ENCODE results near the gene UTF1.
"Not testable (repeated sequence)": the region's sequence is repeated elsewhere in the genome, so short reads cannot be mapped to it uniquely, and the experiment has no call there.

The UTF1 gene

DNA sequence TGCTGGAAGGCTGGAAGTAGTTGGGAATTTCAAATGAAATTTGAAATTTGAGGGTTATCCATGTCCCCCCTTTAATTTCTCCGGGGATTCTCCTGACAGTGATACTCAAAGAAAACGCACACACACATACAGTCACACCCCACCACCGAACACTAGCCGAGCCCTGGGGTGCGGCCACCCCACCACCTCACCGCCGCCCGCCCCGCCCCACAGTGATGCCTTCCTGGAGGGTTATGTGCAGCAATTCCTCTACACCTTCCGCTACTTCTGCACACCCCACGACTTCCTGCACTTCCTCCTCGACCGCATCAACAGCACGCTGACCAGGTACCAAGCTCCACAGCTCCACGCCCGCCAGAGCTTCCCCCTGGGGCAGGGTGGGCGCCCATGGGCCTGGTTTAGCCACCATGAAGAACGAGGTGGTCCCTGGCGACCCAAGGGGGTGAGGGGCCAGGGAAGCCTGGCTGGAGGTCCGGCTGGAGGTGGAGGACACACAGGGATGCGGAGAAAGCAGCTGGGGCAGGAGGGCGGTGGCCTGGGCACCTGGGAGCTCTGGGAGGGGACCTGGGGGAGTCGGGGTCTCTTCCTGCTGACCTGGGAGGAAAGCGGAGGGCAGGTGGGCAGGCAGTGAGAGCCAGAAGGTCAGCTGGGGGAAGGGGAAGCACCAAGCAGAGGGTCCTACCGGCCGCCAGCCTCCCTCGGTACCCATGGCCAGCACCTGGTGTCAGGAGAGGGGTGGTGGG, 19.4 kb upstream of the UTF1 start:
- no peak for DNase-seq

DNA sequence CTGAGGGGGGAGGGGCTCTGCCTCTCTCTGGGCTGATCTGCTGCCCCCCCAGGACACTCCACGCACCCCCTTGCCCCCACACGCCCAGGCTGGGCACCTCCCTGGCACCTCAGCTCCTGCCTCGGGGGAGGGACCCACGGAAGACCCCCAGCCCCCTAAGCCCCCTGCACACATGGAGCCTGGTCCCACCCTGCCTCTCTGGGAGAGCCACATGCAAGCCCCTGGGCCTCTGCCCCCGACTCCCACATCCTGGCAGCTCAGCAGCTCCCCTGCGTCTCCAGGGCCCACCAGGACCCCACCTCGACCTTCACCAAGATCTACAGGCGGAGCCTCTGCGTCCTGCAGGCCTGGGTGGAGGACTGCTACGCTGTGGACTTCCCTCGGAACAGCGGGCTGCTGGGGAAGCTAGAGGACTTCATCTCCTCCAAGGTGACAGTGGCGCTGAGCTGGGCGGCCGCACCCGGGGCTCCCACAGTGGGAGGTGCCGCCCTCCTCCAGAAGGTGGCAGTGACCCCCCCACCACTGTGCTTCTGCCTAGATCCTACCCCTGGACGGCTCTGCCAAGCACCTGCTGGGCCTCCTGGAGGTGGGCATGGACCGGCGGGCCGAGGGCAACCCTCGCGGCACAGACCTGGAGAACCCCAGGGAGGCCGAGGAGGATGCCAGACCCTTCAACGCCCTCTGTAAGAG, 18.7 kb upstream of the UTF1 start:
- DNase-seq: no peak

DNA sequence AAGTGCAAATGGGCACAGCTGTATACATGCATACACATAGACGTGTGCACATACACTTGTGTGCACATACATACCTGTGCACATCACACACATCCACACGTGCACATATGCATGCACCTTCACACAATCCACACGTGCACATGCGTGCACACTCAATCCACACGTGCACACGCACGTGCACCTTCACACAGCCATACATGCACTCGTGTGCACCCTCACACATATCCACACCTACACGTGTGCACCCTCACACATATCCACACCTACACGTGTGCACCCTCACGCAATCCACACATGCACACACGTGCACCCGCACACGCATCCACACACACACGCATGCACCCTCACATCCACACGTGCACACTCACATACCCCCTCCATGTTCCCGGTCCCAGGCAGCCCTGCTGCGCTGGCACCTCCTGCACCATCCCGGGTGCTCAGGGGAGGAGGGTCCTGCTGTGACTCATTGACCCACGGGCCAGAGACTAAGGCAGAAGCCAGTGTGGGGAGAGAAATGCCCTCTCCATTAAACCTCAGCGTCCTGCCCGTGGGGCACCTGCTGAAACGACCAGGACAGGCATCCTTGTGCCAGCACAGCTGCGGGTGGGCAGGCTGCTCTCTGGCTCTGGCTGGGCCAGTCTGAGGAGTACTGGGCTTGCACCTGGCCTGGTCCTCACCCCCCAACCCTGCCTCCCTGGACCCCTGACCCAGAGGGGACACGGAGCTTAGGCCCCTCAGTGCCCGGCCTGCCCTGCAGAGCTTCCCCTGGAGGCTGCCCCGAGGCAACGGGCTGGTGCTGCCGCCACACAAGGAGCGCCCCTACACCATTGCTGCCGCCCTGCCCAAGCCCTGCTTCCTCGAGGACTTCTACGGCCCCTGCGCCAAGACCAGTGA, 17.8 kb upstream of the UTF1 start:
- no peak for DNase-seq

DNA sequence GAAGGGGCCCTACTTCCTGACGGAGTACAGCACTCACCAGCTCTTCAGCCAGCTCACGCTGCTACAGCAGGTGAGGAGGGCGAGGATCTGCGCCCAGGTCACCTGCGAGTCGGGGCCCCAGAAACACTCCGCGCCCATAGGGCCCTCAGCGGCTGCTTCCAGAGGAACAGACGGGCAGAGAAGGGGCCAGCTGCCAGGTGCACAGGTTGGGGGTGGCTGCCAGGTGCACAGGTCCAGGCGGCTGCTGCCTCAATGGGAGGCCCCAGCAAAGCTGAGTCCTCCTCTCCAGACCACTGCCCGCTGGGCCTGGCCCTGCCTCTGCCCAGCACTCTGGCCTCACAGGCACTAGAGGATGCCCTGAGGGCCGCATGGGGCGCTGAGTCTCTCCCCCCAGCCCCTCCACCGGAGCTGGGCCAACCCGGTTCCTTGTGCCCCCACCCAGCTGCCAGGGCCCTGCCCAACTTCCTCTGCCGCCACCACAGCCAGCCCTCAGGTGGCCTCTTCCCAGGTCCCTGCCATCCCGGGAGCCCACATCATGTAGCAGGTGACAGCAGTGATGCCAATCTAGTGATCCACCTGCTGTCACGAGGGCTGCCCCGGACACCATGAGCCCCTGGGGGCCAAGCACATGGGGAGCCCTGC, 17.0 kb upstream of the UTF1 start:
- no peak for DNase-seq

DNA sequence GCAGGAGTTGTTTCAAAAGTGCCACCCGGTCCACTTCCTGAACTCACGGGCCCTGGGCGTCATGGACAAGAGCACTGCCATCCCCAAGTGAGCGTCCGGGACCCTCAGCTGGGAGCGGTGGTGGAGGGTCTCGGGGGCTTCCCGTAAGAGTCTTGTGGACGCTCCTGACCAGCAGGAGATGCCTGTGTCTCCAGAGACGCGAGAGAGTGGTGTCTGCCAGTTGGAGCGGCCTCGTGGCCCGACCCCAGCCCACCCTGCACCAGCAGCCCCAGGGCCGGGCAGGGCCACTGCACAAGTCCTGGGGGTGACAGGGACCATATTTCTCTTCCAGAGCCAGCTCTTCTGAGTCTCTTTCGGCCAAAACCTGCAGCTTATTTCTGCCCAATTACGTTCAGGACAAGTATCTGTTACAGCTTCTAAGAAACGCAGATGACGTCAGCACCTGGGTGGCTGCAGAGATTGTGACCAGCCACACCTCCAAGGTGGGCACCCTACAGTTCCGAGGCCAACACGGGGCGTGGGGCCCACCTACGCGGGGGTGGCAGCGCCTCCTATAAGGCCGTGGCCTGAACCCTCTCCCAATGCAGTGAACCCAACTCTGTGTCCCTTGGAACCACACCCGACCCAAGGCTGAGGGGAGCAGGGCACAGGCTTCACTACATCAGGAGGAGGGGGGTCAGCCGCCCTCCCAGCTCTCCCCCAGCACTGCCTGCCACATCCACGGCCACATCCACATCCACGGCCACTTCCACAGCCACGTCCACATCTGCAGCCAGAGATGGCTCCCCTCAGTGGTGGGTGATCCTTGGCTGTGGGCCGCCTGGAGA, 16.2 kb upstream of the UTF1 start:
- DNase-seq: no peak

DNA sequence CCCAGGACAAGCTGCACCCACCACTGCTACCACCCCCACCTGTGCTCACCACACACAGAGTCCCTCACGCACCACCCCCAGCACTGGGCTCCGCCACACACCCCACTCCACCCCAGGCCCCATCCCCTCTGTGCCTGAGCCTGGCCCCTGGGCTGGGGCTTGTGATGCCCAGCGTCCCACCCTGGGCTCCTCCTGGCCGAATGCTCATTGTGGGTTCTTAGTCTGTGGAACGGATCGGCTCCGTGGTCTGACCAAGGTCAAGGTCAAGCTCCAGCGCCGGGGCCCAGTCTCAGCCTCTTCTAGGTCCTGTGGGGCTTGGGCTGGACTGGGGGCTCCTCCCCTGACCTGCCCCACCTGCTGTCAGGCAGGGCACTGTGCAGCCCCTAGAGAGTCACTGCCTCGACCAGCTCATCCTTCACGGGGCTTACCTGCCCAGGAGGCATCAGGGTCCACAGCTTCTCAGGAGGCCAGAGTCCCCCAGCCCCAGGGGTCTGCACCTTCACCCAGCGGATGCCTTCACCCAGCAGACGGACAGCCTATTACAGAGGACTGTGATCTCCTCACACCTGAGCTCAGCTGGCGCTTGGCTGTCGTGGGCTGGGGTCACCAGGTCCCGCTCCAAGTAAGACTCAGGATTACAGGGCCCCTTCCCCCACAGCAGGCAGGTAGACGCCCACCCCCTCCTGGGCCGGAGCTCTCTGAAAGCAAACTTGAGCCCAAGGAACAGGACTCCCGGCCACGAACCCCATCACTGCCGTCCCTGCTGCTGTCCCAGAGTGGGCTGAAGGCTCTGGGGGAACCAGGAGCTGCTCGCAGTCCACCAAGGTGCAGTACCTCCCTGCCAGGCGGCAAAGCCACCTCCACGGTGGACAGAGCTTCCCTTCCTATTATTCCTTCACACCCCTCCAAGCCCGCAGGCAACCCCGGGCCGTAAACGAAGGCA, 15.3 kb upstream of the UTF1 start:
- no peak for DNase-seq

DNA sequence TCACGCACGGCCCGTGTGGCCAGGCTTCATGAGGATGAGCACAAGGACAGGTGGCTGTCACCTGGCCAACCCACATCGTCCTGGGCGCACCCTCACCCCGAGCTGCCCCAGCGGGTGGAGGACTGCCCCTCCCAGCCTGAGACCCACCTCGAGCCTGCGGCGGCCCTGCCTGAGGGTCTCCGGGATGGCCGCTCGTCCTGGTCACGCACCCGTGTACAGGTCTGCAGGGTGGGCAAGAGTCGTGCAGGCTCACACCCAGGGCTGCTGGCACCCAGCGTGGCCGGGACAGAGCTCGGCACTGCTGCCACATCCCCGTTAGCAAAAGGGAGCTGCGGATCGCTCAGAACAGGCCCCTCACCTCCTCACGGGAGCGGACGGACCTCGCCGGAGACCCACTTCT, 14.4 kb upstream of the UTF1 start:
- no peak for DNase-seq

DNA sequence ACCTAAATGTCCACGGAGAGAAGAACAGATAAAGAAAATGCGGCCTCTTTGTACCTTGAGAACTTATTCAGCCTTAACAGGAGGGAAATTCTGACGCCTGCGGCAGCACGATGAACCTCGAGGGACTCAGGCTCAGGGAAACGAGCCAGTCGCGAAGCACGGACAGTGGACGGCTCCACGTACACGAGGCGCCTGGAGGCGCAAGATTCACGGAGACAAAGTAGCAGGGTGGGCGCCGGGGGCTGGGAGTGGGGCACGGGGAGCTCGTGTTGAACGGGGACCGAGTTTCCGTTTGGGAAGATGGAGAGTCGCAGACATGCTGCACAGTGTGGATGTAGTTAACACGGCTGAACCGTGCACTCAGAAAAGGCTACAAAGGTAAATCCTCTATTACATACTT, 13.2 kb upstream of the UTF1 start:
- no peak for DNase-seq

DNA sequence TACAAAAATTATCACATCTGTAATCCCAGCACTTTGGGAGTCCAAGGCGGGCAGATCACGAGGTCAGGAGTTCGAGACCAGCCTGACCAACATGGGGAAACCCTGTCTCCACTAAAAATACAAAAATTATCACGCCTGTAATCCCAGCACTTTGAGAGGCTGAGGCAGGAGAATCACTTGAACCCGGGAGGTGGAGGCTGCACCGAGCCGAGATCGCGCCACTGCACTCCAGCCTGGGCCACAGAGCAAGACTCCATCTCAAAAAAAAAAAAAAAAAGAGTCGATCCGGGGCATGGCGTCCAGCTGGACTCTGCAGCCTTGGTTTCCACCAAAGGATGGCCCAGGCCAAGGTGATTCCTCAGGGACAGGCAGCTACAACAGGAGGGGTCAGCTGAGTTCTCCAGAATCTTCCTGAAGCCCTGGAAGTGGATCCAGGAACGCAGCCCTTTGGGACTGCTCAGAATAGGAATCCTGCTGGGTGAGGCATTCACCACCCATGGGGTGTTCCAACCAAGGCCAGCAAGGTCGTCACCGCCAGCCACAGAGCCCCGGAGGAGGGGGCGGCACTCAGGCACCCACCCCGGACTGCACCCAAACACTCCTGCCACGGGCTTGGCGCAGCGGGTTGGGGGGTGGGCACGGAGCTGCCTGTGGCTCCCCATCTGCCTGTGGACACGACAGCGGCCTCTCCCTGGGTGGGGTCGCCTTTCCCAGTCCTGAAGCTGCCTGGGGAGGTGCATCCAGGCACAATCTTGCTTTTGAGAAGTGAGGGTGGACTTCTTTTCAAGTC, 12.0 kb upstream of the UTF1 start:
- no peak for DNase-seq

DNA sequence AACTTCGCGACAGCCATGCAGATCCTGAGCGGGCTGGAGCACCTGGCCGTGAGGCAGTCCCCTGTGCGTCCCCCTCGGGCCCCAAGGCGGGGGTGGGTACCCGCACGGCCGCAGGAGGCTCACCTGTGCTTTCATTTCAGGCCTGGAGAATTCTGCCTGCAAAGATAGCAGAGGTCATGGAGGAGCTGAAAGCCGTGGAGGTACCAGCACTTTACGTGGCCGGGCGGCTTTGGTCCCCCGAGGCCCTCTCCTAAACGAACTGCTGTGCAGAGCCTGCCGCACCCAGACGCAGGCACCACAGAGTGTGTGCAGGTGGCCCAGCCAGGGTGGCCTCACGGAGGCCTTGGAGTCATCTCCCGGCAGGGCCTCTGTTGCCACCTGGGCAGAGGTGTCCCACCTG, 11.1 kb upstream of the UTF1 start:
- no peak for DNase-seq

DNA sequence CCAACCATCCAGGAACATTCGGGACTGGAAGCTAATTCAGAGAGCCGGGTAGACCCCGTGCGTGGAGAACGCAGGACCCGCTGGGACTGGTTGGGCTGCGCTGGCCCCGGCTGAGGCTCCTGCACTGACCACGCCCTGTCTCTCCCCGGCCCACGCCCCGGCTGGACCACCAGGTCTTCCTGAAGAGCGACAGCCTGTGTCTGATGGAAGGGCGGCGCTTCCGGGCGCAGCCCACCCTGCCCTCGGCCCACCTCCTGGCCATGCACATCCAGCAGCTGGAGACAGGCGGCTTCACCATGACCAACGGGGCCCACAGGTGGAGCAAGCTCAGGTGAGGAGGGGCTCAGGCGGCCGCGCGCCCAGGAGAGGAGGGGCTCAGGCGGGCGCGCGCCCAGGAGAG, 10.2 kb upstream of the UTF1 start:
- no peak for DNase-seq

DNA sequence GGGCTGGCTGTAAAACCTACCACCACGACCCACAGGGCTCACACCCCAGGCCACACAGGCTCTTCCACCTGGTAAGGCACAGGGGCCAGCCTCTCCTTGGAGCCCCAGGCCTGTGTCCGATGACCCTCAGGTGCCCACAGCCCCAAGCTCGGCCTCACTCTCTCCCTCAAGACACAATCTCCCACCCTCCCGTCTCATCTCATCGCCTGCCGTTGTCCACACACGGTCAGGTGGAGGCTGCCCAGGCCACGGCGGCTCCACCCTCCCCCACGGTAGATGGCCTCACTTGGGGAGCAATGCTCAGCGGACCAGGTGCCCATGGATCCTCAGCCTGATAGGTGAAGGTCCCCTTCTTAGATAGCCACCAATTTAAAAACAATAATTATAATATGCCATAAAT, 8.7 kb upstream of the UTF1 start:
- no peak for DNase-seq

DNA sequence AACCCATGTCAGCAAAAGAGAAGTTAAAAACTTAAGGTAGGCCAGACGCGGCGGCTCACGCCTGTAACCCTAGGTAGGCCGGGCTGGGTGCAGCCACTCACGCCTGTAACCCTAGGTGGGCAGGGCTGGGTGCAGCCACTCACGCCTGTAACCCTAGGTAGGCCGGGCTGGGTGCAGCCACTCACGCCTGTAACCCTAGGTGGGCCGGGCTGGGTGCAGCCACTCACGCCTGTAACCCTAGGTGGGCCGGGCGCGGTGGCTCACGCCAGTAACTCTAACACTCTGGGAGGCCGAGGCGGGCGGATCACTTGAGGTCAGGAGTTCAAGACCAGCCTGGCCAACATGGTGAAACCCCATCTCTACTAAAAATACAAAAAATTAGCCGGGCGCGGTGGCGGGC, 8.3 kb upstream of the UTF1 start:
- not testable (repeated sequence) for DNase-seq

DNA sequence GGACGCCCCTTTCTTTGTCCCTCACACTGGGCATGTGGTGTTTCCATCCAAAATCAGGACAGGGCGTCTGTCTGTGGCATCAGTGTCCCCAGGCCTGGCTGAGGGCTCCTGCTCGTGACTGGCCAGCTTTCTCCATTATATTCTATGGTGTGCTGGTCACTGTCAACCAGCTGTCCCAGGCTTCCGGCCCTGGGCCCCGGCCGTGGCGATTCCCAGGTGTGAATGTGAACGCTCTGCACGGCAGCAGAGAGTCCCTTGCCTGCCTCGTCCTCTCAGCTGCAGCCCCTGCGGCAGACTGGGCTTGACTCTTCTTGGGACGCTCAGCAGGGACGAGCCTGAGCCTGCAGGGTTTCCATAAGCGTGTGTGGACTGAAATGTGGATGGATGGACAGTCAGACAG, 5.9 kb upstream of the UTF1 start:
- no peak for DNase-seq

DNA sequence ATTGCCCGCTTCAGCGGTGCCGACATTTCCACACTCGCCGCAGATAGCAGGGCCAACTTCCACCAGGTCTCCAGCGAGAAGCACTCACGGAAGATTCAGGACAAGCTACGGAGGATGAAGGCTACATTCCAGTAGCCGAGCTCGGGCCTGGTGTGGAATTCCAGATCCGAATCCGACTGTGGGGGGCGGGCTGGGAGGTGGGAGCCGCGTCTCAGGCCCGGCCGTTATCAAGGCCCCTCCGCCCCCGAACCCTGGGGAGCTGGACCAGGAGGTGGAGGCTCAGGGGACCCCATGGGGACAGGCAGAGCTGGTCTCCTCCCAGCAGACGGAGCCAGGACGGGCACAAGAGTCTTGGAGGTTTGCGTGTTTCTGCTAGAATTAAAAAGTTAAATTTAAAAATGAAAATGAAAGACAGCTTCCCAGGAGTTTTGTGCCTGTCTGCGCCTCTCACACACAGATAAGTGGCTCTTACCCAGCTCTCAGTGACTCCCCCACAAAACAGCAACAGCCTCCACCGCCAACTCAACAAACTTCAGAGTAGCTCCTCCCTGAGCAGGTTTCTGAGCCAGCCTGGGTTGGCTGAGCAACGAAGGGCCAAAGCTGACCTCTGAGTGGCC, 5.2 kb upstream of the UTF1 start:
- DNase-seq: no peak

DNA sequence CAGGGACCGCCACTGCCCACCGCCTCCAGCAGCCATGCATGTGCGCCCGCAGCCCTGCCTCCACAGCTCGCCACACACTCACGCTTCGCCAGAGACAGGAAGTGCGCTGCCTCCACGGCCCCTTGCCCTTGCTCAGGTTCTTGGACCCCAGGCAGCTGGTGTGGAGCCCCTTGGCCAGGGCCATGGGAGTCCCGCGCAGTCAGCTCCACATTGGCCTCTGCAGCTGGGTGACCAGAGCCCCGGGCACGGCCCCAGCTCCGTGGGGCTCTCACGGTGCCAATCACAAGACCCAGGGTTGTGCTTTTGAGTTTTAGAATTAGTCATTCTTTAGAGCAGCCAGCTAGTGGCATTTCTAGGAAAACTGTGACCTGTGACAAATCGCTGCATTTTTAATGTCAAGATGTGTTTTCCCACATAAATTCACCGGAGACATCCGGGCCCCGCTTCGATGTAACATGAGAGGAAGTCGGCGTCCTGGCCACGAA, 4.3 kb upstream of the UTF1 start:
- no peak for DNase-seq

DNA sequence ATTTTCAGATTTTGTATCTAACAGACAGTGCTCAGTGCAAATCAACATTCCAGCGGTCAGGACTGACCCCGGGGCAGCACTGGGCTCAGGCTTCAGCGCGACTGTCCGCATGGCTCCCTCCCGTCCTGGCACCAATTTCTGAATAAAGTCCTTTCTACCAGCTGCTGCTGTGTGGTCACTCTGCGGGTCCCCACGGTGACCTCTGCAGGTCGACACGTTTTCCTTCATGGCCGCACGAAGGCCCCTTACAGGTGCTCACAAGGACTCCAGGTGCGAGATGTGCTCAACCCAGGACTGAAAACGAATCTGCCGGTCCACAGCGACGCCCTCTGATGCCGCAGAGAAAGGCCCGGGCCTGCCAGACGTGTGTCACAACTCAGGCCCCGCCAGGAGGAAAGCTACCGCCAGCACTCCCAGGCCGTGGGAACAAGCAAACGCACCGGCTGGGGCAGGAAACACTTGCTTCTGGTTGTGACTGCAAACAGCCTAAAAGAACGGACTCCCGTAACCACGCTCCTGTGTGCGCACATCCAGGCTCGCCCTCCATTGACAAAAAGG, 3.7 kb upstream of the UTF1 start:
- no peak for DNase-seq

DNA sequence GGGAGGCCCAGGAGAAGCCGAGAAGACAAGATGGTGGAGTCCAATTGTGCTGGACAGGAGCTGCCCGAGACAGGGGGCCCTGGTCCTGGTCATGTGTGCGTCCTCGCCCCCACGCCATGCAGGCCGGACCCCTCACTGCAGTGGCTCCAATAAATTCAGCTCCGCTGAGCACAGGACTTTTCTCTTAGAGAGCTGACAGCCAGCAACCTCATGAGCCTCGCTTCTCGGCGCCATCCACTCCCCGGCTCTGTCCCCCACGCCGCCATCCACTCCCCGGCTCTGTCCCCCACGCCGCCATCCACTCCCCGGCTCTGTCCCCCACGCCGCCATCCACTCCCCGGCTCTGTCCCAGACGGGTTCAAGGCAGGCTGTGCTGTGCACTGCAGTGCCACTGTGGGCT, 2.8 kb upstream of the UTF1 start:
- DNase-seq: no peak

DNA sequence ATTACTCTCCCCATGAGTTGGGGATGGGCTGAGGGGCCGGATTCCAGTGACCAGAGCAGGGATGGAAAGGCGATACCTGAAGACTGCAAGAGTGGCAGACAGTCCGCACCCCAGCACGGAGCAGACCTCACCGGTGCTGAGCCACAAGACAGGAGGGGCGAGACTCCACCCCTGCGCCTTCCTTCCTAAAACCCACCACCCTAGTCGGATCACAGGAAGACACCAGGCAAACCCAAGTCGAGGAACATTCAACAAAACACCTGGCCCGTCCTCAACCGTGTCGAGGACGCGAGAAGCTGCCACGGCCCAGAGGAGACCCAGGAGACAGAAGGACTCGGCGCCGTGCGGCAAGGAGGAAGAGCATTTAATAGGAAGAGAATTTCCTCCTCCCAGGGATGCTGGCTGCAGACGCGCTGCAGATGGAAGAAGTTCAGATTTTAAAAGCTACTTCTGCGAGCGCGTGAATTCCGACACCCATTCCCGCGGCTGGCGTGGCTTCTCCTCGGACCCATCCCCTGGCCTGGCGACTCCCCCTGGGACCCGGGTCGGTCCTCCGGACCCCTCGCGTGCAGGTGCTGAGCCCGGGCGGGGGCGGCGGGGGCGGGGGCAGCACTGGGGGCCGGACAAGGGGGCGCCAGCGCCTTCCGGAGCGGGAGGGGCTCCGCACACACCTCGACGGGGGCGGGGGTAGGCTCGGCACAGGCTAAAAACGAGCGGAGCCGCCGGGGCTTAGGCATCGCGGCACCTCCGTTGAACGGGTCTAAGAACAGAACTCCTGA, 563 bp upstream of the UTF1 start:
- DNase-seq: no peak
